Activated CD8-positive, alpha-beta T cell treated with anti-CD3 and anti-CD28 coated beads, Interleukin-2, amount 10 ng/mL, durations not matched to agents 7 days and 5 days (primary cell): ENCODE measurements around the gene KRTAP10-1. TPM values are rescaled to one million over a fixed set of nuclear protein-coding genes. Genes with fewer than 3 reads are reported as not detected.
"Not testable (repeated sequence)": the region's sequence is repeated elsewhere in the genome, so short reads cannot be mapped to it uniquely, and the experiment has no call there.

Source experiments
- ATAC-seq: fragments of 150-1000 bp; cut with Tn5 transposase; one replicate; pipeline ENCODE4 v1.10.0; 2021; ENCODE audit warnings: moderate library complexity
- CTCF ChIA-PET: fragments of 350-600 bp; sonication (Branson Sonifier 250); formaldehyde crosslinking; loops from one replicate; lab custom pipeline; 2021; ENCODE audit warnings: antibody characterized with exemption; lab: Charles Lee
- POLR2A ChIA-PET: fragments of 350-600 bp; sonication (Branson Sonifier 250); formaldehyde crosslinking; loops from one replicate; lab custom pipeline; 2021; ENCODE audit warnings: antibody characterized with exemption; lab: Charles Lee
- DNase-seq: peaks from one replicate; pipeline ENCODE4 v3.0.0-alpha.2; 2020
- H3K27ac Mint-ChIP-seq: one replicate; pipeline ENCODE4 v1.8.0; 2021; ENCODE audit warnings: mild to moderate bottlenecking, mixed read lengths
- H3K27me3 Mint-ChIP-seq: one replicate; pipeline ENCODE4 v1.8.0; 2021; ENCODE audit warnings: low read depth, mixed read lengths
- H3K36me3 Mint-ChIP-seq: one replicate; pipeline ENCODE4 v1.8.0; 2021; ENCODE audit warnings: low read depth, mixed read lengths
- H3K4me1 Mint-ChIP-seq: one replicate; pipeline ENCODE4 v1.8.0; 2021; ENCODE audit warnings: low read depth, mixed read lengths
- H3K4me3 Mint-ChIP-seq: one replicate; pipeline ENCODE4 v1.8.0; 2021; ENCODE audit warnings: mild to moderate bottlenecking, mixed read lengths
- H3K9me3 Mint-ChIP-seq: one replicate; pipeline ENCODE4 v1.8.0; 2022; ENCODE audit warnings: mixed read lengths; ENCODE audit not compliant: insufficient read depth
- total RNA-seq, 2 experiments: library from RNA; stranded (reverse); gene quantifications; one replicate each; pipeline ENCODE4 v1.2.3, GENCODE V29; 2021

KRTAP10-1 gene
- total RNA-seq, 2 experiments from 2014 or later = not detected

DNA sequence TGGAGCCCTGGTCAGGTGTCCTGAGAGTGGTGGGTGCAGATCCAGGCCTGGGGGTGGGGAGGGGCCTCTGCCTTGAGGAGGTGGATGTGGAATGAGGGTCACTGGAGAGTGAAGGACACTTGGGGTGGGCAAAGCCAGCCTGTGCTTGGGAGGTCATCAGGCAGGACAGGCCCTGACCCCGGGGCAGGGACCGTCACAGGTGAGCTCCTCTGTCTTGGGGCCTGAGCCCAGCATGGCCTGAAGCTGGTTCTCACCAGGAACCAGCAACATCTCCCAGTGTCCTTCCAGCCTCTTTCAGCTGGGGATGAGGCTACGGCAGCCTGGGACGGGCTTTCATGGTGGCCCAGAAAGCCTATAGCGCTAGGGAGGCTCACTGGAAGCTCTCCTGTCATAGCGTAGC is 12.1 kb upstream of the KRTAP10-1 start:
- H3K4me1 Mint-ChIP-seq = peaks cover 16% of the 10 kb centered on the region
- no peak overlapping the region for H3K27ac Mint-ChIP-seq
- ATAC-seq (no peak), DNase-seq (peak; percentile 4)
- H3K4me3 Mint-ChIP-seq = no peak overlapping the region
- ChIA-PET CTCF (no interaction called here), POLR2A (no interaction called here)
- H3K9me3 Mint-ChIP-seq = peaks cover 11% of the 10 kb centered on the region
- peaks cover 2% of the 10 kb centered on the region for H3K27me3 Mint-ChIP-seq
- peaks cover 13% of the 10 kb centered on the region for H3K36me3 Mint-ChIP-seq

DNA sequence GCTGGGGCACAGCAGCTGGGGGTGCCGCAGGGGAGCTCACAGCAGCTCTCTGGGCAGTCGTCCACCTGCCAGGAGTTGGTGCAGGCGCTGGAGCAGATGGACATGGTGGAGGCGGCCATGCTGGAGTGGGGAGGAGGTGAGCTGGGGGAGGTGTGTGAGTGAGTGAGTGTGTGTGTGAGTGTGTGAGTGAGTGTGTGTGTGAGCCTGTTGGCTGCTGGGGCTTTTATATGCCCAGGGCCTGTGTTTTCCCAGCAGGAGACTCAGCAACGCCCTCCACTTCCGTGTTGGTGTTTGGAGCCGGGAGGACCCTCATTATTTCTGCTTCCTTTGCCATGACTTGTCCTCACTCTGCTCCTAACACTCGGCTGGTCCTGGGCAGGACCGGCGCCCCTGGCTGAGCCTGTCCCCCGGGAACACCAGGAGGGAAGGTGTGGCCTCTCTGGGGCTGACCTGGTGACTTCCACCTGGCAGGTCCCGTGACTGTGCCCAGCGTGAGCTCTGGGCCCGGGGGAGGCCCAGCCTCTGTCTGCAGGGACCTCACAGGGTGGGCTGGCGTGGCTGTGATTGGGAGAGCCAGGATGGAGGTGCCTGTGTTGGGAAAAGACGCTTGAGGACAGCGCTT is 11.5 kb upstream of the KRTAP10-1 start, which contains the start of gene KRTAP10-2:
Gene KRTAP10-2, minus strand, starts transcription at position 166 of the 622 bp plus-strand sequence. Its CDS starts 47 bp downstream, at position 119.
- Mint-ChIP-seq H3K9me3 (peaks cover 18% of the 10 kb centered on the region), H3K27me3 (peaks cover 2% of the 10 kb centered on the region), H3K4me1 (peaks cover 21% of the 10 kb centered on the region), H3K4me3 (no peak within 1 kb of the TSS), H3K27ac (no peak within 1 kb of the TSS), H3K36me3 (peaks cover 20% of the 10 kb centered on the region)
- ChIA-PET CTCF (no interaction called here), POLR2A (no interaction called here)
- ATAC-seq = no peak
- DNase-seq = peak; percentile 16

DNA sequence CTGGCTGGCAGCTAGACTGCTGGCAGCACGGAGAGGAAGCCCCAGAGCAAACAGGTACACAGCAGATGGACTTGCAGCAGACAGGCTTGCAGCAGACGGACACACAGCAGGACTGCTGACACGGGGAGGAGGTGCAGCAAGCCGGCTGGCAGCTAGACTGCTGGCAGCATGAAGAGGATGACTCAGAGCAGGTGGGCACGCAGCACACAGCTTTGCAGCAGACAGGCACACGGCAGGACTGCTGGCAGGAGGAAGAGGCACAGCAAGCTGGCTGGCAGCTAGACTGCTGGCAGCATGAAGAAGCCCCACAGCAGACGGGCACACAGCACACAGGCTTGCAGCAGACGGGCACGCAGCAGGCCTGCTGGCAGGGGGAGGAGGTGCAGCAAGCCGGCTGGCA is 10.8 kb upstream of the KRTAP10-1 start:
- Mint-ChIP-seq H3K9me3 (peaks cover 20% of the 10 kb centered on the region), H3K27me3 (peaks cover 2% of the 10 kb centered on the region), H3K4me1 (peaks cover 21% of the 10 kb centered on the region), H3K4me3 (no peak overlapping the region), H3K27ac (no peak overlapping the region), H3K36me3 (peaks cover 22% of the 10 kb centered on the region)
- ChIA-PET CTCF (no interaction called here), POLR2A (no interaction called here)
- ATAC-seq = no peak
- DNase-seq = no peak

- H3K27me3 Mint-ChIP-seq, ATAC-seq, CTCF ChIA-PET, H3K27ac Mint-ChIP-seq, POLR2A ChIA-PET, DNase-seq, H3K4me3 Mint-ChIP-seq: not testable (repeated sequence)
- H3K9me3 Mint-ChIP-seq = peaks cover 26% of the 10 kb centered on the region
- peaks cover 26% of the 10 kb centered on the region for H3K36me3 Mint-ChIP-seq
- peaks cover 21% of the 10 kb centered on the region for H3K4me1 Mint-ChIP-seq
These were observed 10.3 kb upstream of the KRTAP10-1 start for GRCh38 chr21:44550285-44550684.

DNA sequence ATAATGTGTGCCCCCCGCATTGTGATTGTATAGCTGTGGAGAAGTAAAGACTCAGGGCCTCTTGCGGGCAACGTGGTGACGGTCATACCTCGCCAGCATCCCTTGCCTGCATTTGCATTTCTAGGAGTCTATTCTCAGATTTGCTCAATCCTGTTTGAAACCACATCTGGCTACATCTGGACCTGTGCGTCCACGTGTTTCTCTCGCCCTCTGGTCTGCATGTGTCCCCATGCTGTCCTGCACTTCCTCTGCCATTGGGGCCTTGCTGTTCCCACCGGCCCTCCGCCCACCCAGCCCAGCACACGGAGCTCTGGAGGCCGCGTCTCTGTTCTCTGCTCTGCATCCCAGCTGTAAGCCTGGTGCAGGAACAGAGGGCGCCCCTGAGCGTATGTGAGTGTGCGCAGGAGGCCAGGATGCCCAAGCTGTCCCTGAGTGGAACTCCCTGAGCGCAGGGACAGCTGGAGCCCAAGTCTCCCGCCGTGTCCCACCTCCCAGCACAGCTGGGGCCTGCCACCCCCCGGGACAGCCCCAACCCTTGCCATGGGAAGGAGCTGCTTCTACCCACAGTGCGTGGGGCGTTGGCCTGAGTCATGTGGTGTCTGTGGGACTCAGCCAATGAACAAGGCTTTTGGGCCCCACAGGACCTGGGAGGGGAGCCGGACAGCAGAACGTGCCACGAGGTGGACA is 9.7 kb upstream of the KRTAP10-1 start:
- no peak overlapping the region for H3K27ac Mint-ChIP-seq
- POLR2A ChIA-PET = no interaction called here
- no peak overlapping the region for H3K4me3 Mint-ChIP-seq
- H3K36me3 Mint-ChIP-seq = peaks cover 26% of the 10 kb centered on the region
- H3K27me3 Mint-ChIP-seq = peaks cover 1% of the 10 kb centered on the region
- DNase-seq (no peak), ATAC-seq (no peak)
- H3K4me1 Mint-ChIP-seq = peaks cover 21% of the 10 kb centered on the region
- peaks cover 26% of the 10 kb centered on the region for H3K9me3 Mint-ChIP-seq
- CTCF ChIA-PET = no interaction called here

GRCh38 chr21:44548922-44549321 is 8.9 kb upstream of the KRTAP10-1 start:
- Mint-ChIP-seq H3K4me3 (no peak overlapping the region), H3K9me3 (peaks cover 26% of the 10 kb centered on the region), H3K36me3 (peaks cover 26% of the 10 kb centered on the region), H3K27ac (no peak overlapping the region), H3K27me3 (no peaks in the 10 kb centered on the region), H3K4me1 (peaks cover 21% of the 10 kb centered on the region)
- peak; percentile 9 for DNase-seq
- ChIA-PET POLR2A (no interaction called here), CTCF (no interaction called here)
- ATAC-seq = no peak

DNA sequence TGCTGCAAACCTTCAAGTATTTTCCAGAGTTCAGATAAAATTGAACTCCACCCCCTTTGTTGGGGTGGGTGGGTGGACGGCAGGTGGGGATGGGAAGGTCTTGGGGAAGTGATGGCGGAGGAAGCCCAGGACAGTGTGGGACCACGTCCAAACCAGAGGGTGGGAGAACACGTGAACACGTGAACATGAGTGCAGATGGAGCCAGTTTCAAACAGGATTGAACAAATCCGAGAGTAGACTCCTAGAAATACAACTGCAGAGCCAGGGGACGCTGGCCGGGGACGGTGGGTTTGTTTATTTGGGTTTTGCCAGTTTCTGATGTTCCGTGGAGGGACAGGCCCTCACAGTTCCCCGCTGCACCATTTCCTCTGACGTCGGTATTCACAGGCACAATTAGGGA is 8.4 kb upstream of the KRTAP10-1 start:
- peaks cover 26% of the 10 kb centered on the region for H3K36me3 Mint-ChIP-seq
- no peak for ATAC-seq
- peaks cover 21% of the 10 kb centered on the region for H3K4me1 Mint-ChIP-seq
- no peak overlapping the region for H3K4me3 Mint-ChIP-seq
- peaks cover 26% of the 10 kb centered on the region for H3K9me3 Mint-ChIP-seq
- ChIA-PET CTCF (interaction anchor here (2.6 kb wide), 1 partner anchor 245 kb away, joined by 12 read pairs; no protein-coding TSS in a partner anchor), POLR2A (no interaction called here)
- H3K27ac Mint-ChIP-seq = no peak overlapping the region
- no peaks in the 10 kb centered on the region for H3K27me3 Mint-ChIP-seq
- DNase-seq = peak; percentile 6

DNA sequence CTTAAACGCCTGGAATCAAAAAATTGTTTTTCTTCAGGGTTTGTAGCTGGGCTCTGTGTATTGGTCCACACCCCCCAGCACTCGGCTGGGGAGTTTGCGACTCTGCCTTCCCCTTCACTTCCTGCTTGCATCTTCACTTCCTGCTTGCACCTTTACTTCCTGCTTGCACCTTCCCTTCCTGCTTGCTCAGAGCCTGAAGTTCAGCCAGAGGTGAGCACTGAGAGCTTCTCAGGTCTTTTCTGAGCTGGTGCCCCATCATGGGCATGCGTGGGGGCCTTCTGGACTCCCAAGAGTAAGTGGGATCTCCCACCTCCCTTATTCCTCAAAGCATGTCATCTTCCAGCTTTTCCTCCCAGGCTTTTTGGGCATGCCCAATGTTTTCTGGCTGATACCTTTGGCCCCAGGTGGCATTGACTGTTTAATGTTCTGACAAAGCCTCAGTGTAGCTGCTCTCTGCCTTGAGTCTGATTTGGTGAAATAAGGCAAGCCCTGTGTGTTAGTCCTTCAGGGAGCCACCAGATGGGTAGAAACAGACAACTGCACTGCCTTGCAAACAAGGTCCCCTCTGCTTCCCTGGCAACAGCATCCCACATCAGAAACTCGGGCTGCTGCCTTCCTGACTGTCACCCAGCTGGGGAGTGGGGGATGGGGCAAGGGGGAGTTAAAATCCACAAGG is 7.8 kb upstream of the KRTAP10-1 start:
- Mint-ChIP-seq H3K4me1 (peaks cover 21% of the 10 kb centered on the region), H3K27ac (peak overlapping the region; percentile 87), H3K9me3 (peaks cover 26% of the 10 kb centered on the region), H3K36me3 (peaks cover 26% of the 10 kb centered on the region), H3K4me3 (peak overlapping the region; percentile 62), H3K27me3 (no peaks in the 10 kb centered on the region)
- CTCF ChIA-PET = interaction anchor here (0.8 to 2.6 kb wide), 5 partner anchors 11 to 246 kb away, joined by 3 to 12 read pairs (median 4); no protein-coding TSS in a partner anchor
- ATAC-seq (peak; percentile 81), DNase-seq (peak; percentile 57)
- POLR2A ChIA-PET = no interaction called here

GRCh38 chr21:44544566-44544965 is 4.6 kb upstream of the KRTAP10-1 start:
- ChIA-PET CTCF (no interaction called here), POLR2A (no interaction called here)
- H3K9me3 Mint-ChIP-seq = peaks cover 26% of the 10 kb centered on the region
- no peak overlapping the region for H3K27ac Mint-ChIP-seq
- no peak for ATAC-seq
- no peaks in the 10 kb centered on the region for H3K27me3 Mint-ChIP-seq
- peaks cover 21% of the 10 kb centered on the region for H3K4me1 Mint-ChIP-seq
- peaks cover 26% of the 10 kb centered on the region for H3K36me3 Mint-ChIP-seq
- H3K4me3 Mint-ChIP-seq = no peak overlapping the region
- DNase-seq = no peak

DNA sequence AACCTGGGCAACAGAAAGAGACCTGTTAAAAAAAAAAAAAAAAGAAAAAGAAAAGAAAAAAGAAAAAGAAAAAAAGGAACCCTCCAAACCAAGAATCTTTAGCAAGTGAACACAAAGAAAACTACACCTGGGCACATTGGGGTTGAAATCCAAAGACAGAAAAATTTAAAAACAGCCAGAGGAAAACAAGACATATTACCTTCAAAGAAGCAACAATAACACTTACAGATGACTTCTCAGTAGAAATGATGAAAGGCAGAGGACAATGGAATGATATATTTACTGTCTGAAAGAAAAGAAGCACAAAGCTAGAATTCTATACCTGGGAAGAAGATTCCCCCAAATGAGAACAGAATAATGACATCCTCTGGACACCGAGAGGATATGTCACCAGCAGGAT is 2.7 kb upstream of the KRTAP10-1 start:
- POLR2A ChIA-PET = no interaction called here
- DNase-seq (no peak), ATAC-seq (no peak)
- Mint-ChIP-seq H3K9me3 (peaks cover 21% of the 10 kb centered on the region), H3K4me1 (peaks cover 11% of the 10 kb centered on the region), H3K36me3 (peaks cover 19% of the 10 kb centered on the region), H3K27ac (no peak overlapping the region), H3K27me3 (no peaks in the 10 kb centered on the region), H3K4me3 (no peak overlapping the region)
- CTCF ChIA-PET = no interaction called here

DNA sequence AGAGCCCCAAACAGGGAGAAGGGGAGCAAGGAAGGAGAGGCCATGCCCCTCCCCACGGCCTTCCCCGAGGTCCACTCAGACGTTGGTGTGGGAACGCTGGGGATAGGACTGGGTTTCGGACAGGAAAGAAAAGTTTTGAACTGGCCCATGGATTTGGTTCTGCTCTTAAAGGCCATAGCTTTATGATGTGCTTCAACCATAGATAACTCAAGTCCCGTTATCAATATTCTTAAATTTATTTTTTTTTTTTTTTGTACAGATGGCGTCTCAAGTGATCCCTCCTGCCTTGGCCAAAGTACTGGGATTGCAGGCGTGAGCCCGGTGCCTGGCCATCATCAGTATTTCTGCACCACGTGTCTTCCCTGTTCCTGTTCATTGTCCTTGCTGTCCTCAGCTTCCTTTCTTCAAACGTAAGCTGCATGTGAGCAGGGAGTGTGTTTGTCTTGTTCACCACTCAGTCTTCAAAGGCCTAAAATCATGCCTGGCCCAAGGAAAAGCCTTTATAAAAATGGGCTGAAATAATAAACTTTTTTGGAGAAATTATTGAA is 820 bp upstream of the KRTAP10-1 start:
- Mint-ChIP-seq H3K27ac (no peak overlapping the region), H3K4me1 (no peaks in the 10 kb centered on the region), H3K27me3 (no peaks in the 10 kb centered on the region), H3K36me3 (peaks cover 5% of the 10 kb centered on the region), H3K9me3 (peaks cover 6% of the 10 kb centered on the region), H3K4me3 (no peak overlapping the region)
- CTCF ChIA-PET = no interaction called here
- POLR2A ChIA-PET = no interaction called here
- DNase-seq (peak; percentile 9), ATAC-seq (no peak)
